ENCODE results near the gene ABLIM1. TPM values are rescaled to one million over a fixed set of nuclear protein-coding genes. Genes with fewer than 3 reads are reported as not detected.

The ABLIM1 gene
- polyA plus RNA-seq, 1 donor from 2014 or later: 10.1 TPM

DNA sequence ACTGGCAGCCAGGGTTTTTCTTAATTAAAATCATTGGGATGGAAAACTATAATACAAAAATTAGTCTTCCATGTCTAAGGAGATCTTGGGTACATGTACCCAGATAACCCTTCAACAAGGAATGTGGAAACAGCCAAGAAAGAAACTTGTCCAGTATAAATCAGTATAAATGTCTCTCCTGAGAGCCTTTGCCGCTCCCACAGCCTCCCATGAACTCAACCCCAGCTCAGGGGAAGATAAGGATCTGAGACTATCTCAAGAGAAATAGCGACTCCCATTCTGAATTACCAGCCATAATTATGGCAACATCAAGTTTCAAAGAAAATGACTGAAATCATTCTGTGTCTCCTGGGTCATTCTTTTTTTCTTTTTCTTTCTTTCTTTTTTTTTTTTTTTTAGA lies 221.1 kb downstream of the ABLIM1 start:
- no peak overlapping the region for H3K4me2 ChIP-seq (ENCODE audit: low read length)
- no peaks in the 10 kb centered on the region for H3K27me3 ChIP-seq (ENCODE audit: insufficient read depth, low read depth, low read length)
- H3K36me3 ChIP-seq (ENCODE audit: insufficient read depth, low read length): no peaks in the 10 kb centered on the region
- no peaks in the 10 kb centered on the region for H4K20me1 ChIP-seq (ENCODE audit: insufficient read depth)
- H3F3A ChIP-seq (ENCODE audit: insufficient read depth, low read length, poor library complexity, severe bottlenecking): no peaks in the 10 kb centered on the region
- no peaks in the 10 kb centered on the region for H3K79me2 ChIP-seq (replicated peaks; ENCODE audit: insufficient read depth, low read length)
- no peaks in the 10 kb centered on the region for H3K9me2 ChIP-seq (ENCODE audit: insufficient read depth, low read length)
- H2AFZ ChIP-seq (ENCODE audit: low read depth, low read length): no peak overlapping the region
- H3K27ac ChIP-seq (ENCODE audit: low read length): no peak overlapping the region
- TF ChIP-seq EP300 (conservative IDR thresholded peaks at IDR 0.05; ENCODE audit: poor library complexity, severe bottlenecking): no peak
- TF ChIP-seq POLR2AphosphoS5 (IDR thresholded peaks at IDR 0.05): no peak
- TF ChIP-seq, protein P1, sequence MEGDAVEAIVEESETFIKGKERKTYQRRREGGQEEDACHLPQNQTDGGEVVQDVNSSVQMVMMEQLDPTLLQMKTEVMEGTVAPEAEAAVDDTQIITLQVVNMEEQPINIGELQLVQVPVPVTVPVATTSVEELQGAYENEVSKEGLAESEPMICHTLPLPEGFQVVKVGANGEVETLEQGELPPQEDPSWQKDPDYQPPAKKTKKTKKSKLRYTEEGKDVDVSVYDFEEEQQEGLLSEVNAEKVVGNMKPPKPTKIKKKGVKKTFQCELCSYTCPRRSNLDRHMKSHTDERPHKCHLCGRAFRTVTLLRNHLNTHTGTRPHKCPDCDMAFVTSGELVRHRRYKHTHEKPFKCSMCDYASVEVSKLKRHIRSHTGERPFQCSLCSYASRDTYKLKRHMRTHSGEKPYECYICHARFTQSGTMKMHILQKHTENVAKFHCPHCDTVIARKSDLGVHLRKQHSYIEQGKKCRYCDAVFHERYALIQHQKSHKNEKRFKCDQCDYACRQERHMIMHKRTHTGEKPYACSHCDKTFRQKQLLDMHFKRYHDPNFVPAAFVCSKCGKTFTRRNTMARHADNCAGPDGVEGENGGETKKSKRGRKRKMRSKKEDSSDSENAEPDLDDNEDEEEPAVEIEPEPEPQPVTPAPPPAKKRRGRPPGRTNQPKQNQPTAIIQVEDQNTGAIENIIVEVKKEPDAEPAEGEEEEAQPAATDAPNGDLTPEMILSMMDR (IDR thresholded peaks at IDR 0.05; ENCODE audit: poor library complexity, severe bottlenecking): no peak
- no peak for TF ChIP-seq MXI1 (conservative IDR thresholded peaks at IDR 0.05; ENCODE audit: poor library complexity, severe bottlenecking)
- TF ChIP-seq, protein P2, sequence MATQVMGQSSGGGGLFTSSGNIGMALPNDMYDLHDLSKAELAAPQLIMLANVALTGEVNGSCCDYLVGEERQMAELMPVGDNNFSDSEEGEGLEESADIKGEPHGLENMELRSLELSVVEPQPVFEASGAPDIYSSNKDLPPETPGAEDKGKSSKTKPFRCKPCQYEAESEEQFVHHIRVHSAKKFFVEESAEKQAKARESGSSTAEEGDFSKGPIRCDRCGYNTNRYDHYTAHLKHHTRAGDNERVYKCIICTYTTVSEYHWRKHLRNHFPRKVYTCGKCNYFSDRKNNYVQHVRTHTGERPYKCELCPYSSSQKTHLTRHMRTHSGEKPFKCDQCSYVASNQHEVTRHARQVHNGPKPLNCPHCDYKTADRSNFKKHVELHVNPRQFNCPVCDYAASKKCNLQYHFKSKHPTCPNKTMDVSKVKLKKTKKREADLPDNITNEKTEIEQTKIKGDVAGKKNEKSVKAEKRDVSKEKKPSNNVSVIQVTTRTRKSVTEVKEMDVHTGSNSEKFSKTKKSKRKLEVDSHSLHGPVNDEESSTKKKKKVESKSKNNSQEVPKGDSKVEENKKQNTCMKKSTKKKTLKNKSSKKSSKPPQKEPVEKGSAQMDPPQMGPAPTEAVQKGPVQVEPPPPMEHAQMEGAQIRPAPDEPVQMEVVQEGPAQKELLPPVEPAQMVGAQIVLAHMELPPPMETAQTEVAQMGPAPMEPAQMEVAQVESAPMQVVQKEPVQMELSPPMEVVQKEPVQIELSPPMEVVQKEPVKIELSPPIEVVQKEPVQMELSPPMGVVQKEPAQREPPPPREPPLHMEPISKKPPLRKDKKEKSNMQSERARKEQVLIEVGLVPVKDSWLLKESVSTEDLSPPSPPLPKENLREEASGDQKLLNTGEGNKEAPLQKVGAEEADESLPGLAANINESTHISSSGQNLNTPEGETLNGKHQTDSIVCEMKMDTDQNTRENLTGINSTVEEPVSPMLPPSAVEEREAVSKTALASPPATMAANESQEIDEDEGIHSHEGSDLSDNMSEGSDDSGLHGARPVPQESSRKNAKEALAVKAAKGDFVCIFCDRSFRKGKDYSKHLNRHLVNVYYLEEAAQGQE (IDR thresholded peaks at IDR 0.05; ENCODE audit: borderline replicate concordance): no peak
- TF ChIP-seq TAF1 (IDR thresholded peaks at IDR 0.05; ENCODE audit: low read depth): no peak
- H3K9me3 ChIP-seq (ENCODE audit: low read length): no peaks in the 10 kb centered on the region
- H3K9ac ChIP-seq (ENCODE audit: low read length): no peak overlapping the region
- H3K4me3 ChIP-seq (ENCODE audit: low read length): no peak overlapping the region

DNA sequence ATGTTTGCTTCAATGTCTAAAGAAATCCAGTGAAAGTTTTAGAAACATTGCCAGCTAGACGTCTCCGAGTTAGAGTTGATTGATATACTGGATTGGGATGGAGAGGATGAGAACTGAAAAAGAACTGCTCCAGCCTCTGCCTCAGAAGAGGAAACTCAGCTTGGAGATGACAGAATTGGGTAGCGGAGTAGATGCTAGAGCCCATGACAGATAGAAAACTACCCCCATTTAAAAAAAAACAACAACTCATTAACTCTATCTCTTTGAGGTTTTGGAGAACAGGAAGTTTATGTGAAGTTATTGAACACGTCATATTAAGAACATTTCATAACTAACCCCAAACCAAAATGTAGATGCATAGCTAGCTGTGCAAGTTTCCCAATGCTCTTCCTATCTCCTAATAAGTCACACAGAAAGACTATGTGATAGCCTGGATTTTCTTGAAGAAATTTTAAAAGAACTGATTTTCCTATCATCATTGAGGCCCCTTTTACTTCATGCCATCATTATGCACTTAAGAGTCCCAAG lies 225.4 kb downstream of the ABLIM1 start:
- TF ChIP-seq, protein P1 (IDR thresholded peaks at IDR 0.05; ENCODE audit: poor library complexity, severe bottlenecking): no peak
- TF ChIP-seq POLR2AphosphoS5 (IDR thresholded peaks at IDR 0.05): no peak
- no peak for TF ChIP-seq MXI1 (conservative IDR thresholded peaks at IDR 0.05; ENCODE audit: poor library complexity, severe bottlenecking)
- no peak for TF ChIP-seq SMC3 (conservative IDR thresholded peaks at IDR 0.05; ENCODE audit: poor library complexity)
- TF ChIP-seq TAF1 (IDR thresholded peaks at IDR 0.05; ENCODE audit: low read depth): no peak
- TF ChIP-seq, protein P2 (IDR thresholded peaks at IDR 0.05; ENCODE audit: borderline replicate concordance): no peak
- TF ChIP-seq EP300 (conservative IDR thresholded peaks at IDR 0.05; ENCODE audit: poor library complexity, severe bottlenecking): no peak
- no peak for TF ChIP-seq RAD21 (conservative IDR thresholded peaks at IDR 0.05)
- no peak for TF ChIP-seq EZH2 (IDR thresholded peaks at IDR 0.05; ENCODE audit: borderline replicate concordance, insufficient read depth, low read length, poor library complexity, severe bottlenecking)
- Histone ChIP-seq H3K9me3 (ENCODE audit: low read length) (no peaks in the 10 kb centered on the region), H3K4me2 (ENCODE audit: low read length) (no peak overlapping the region), H3K27me3 (ENCODE audit: insufficient read depth, low read depth, low read length) (no peaks in the 10 kb centered on the region), H3K36me3 (ENCODE audit: insufficient read depth, low read length) (no peaks in the 10 kb centered on the region), H4K20me1 (ENCODE audit: insufficient read depth) (no peaks in the 10 kb centered on the region), H3K9me2 (ENCODE audit: insufficient read depth, low read length) (no peaks in the 10 kb centered on the region), H3K79me2 (replicated peaks; ENCODE audit: insufficient read depth, low read length) (no peaks in the 10 kb centered on the region), H3K9ac (ENCODE audit: low read length) (no peak overlapping the region), H2AFZ (ENCODE audit: low read depth, low read length) (no peak overlapping the region), H3K27ac (ENCODE audit: low read length) (no peak overlapping the region), H3F3A (ENCODE audit: insufficient read depth, low read length, poor library complexity, severe bottlenecking) (no peaks in the 10 kb centered on the region), H3K4me3 (ENCODE audit: low read length) (no peak overlapping the region)
